ENCODE measurements around the gene ANTXR2.

ANTXR2 gene

GRCh38 chr4:80065601-80066000, 7.4 kb downstream of the ANTXR2 start:
- DNase-seq = no peak

GRCh38 chr4:80062527-80062926, 10.5 kb downstream of the ANTXR2 start:
- no peak for DNase-seq

GRCh38 chr4:80060804-80061203, 12.2 kb downstream of the ANTXR2 start:
- DNase-seq = no peak

DNA sequence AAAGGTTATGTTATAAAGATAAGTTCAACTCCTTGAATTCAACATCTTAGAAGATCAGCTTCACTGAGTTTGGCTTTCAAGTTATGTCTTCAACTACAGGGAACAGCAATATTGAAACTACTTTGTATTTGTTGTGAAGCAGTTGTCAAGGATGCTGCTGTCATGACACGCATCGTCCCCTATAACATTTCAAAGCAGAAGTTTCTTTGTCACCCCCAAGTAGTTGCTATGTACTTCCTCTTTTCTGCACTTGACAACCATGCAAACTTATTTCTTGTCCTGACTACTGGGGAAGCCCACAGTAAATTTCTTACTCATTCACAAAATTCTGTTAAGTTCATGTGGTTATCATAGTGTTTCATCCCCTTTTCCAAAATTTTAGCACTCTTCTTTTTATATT, 14.3 kb downstream of the ANTXR2 start:
- no peak for DNase-seq

- DNase-seq = no peak
These were observed 18.7 kb downstream of the ANTXR2 start for GRCh38 chr4:80054375-80054774.

GRCh38 chr4:80053140-80053910, 19.7 kb downstream of the ANTXR2 start:
- no peak for DNase-seq

DNA sequence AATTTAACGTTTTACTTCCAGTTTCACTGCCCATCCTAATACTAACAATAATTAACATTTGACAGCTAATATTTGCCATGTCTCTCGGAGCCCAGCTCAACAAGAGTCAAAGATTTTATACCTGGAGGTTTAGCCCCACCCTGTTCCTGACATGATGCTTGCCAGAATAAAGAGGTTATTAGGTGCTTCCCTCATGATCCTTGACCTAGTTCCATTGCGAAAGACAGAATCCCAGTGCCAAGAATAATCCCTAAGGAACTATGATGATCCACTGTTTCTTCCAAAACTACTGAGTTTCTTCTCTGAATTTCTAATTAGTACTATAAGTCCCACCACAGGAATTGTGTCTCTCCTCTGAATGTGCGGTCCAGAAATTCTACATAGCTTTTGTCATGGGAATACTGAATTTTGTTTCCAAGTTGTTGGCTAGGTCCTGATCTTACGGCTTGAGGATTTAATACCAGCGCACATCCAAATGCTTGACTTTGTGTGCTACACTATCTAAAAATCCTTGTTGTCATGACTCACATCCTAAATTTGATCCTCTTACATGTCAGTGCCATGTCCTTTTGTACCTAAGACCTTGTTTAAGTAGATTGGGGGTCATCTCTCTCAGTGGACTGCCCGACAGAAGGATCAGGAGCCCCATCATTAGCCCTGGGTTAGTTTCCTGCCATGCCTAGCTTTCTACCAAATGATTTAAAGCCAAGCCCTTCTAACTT, 23.1 kb downstream of the ANTXR2 start:
- DNase-seq = no peak

GRCh38 chr4:80049402-80049801, 23.6 kb downstream of the ANTXR2 start:
- no peak for DNase-seq

- DNase-seq = no peak
These were observed 27.2 kb downstream of the ANTXR2 start for GRCh38 chr4:80045786-80046185.

GRCh38 chr4:80043541-80043940, 29.5 kb downstream of the ANTXR2 start:
- no peak for DNase-seq

DNA sequence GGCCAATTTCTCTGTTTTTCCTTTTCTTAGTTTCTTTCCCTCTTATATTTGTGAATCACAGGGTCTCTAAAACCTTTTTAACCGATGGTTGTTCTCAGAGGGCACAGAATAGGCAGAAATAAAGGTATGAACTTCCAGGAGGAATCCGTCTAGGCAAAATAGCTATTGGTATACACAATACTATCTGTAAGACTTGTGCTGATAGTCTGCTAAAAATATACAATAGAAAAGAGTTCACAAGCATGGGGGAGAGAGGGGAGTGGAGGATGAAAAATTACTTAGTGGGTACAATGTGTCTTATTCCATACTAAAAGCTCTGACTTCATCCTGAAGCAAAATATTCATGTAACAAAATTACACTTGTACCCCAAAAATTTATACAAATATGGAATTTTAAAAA, 30.2 kb downstream of the ANTXR2 start:
- no peak for DNase-seq

DNA sequence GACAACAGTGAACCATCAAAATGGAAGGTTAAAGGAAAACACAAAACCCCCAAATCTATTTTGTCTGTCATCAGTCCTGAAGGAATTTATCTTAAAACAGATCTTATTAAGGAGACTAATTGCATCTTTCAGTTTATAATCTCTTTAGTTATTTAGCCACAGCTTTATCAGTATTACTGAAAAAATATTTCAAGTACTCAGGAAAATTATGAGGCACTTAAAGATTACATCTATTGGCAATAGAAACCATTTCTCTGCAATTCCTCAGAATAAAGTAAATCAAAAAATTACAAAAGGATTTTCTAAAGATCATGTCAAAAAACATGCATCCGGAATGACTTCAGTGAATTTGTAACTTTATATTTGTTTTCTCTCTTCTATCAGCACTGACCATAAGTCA, 35.2 kb downstream of the ANTXR2 start:
- DNase-seq = no peak

GRCh38 chr4:80036949-80037685, 35.9 kb downstream of the ANTXR2 start:
- no peak for DNase-seq

DNA sequence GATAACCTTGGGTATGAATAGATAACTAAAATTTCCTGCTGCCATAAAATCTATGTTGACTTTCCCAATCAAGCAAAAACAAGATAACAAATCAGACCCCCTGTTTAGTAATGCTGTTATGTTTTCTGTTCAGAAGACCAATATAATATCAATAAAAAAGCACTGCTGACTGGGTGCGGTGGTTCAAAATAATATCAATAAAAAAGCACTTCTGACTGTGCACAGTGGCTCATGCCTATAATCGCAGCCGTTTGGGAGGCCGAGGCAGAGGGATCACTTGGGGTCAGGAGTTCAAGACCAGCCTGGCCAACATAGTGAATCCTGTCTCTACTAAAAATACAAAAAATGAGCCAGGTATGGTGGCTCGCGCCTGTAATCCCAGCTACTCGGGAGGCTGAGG, 36.7 kb downstream of the ANTXR2 start:
- DNase-seq = no peak

DNA sequence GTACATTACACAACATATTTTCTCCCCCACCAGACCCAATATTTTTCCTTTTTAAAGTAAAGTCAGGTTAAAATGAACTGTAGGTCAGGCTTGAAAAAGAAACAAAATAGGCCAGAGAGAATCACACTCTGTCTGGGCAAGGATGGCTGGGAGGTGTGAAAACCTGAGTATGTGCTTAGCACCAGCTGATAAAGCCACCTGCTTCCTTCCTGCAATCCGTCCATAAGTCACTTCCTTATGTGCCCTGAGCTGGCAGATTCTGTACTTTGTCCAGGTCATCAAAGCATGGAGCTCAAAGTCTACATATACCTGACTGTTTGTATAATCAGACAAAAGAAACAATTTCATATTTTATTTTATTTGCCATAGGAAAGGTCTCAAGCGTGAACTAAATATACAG, 37.7 kb downstream of the ANTXR2 start:
- DNase-seq = no peak

DNA sequence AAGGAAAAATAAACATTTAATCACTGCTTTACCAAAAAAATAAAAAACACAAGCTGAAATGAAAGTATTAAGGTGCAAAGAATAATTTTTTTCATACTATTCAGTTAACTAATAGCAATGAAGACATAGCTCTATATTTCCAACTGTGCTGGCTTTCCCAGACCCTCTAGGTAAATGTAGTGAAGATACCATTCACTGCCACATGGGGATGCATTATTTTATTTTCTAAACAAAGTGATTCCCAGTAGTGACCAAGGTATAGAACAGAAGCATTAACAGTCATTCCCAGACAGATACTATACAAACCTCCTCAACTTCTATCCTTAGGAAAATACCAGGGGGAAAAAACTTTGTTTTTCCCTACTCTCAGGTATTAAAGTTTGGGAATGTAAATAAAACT, 39.4 kb downstream of the ANTXR2 start:
- no peak for DNase-seq

GRCh38 chr4:80029364-80029763, 43.7 kb downstream of the ANTXR2 start:
- no peak for DNase-seq

DNA sequence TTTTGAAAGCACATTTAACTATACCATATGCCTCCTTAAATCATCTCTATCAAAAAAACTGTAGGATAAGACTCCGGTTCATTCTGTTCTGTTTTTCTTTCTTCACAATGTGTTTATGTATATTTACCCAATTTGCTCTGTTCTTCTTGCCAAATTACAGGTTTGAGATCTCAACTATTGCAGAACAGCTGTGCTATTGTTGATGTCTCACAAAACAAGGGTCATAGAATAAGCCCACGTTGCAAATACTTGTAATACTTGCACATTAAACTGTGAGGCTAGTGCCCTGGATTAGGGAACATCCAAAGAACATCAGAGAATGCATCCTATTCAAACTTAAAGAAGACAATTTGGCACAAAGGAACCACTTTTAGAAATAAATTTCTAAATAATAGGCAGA, 45.4 kb downstream of the ANTXR2 start:
- no peak for DNase-seq

- DNase-seq = no peak
These were observed 46.9 kb downstream of the ANTXR2 start for GRCh38 chr4:80026100-80026499.

- no peak for DNase-seq
These were observed 48.7 kb downstream of the ANTXR2 start for GRCh38 chr4:80024335-80024734.

DNA sequence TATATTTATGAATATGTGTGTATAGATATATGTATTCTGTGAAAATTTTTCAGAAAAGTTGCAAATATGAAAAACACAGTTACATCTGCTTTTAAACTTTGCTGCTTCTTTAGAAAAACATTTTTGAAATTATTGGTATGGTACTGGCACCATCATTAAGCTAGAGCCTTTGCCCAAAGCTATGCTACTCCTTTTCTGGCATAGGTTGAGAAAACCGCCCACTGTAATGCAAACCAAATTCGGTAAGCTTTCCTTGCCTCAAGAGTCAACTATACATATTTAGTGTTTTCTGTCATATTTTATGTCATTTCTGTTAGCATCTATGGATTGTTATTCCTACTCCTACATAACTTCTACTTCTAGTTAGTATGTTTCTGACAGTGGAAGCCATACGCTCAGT, 50.7 kb downstream of the ANTXR2 start:
- DNase-seq = no peak

GRCh38 chr4:80017125-80017854, 55.7 kb downstream of the ANTXR2 start:
- no peak for DNase-seq

- no peak for DNase-seq
These were observed 56.5 kb downstream of the ANTXR2 start for GRCh38 chr4:80016506-80016905.
